LHCN-M2 (cell line): ENCODE data around the gene TMEM181. TPM values are rescaled to one million over a fixed set of nuclear protein-coding genes. Genes with fewer than 3 reads are reported as not detected.
"Not testable (repeated sequence)": the region's sequence is repeated elsewhere in the genome, so short reads cannot be mapped to it uniquely, and the experiment has no call there.

Experiments used
- DNase-seq: peaks from one replicate; pipeline ENCODE4 v3.0.0-alpha.2; 2012; ENCODE audit warnings: low read depth
- total RNA-seq: library from RNA; depleted of rRNA; stranded (reverse); fragments of >200 nt; gene quantifications from 2 replicates; pipeline ENCODE4 v1.2.3, GENCODE V29; 2014

TMEM181 gene
- total RNA-seq, 1 experiment from 2014 or later, result 43.4 TPM

DNA sequence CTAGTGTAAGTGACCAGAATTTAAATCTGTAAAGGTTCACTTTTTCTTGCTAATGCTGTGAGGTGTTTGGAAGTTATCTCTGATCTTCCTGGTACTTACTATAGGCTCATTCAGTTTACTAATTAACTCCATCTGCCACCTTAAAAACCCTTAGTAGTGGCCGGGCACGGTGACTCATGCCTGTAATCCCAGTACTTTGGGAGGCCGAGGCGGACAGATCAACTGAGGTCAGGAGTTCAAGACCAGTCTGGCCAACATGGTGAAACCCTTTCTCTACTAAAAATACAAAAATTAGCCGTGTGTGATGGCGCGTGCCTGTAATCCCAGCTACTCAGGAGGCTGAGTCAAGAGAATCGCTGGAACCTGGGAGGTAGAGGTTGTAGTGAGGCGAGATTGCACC, 97.1 kb downstream of the TMEM181 start:
- DNase-seq, result peak; percentile 70

DNA sequence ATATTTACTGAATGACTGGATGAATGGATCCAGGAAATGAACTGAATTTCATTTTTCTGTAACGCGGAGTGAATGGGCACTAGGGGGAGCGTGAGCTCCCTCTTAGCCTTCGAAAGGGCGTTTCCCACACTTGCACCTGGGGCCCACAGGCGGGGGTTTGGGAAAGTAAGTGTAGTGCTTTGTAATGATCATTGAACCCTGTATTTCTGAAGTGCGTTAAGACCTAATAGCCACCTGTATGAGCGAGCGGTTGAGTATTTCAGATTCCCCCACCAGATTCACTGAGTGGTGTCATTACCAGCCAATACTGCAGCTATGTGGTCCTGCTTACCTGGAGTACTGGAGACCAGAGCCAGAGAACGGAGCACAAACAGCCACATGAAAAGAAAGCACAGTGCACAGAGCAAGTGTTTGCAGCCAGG, 100.5 kb downstream of the TMEM181 start:
- no peak for DNase-seq

GRCh38 chr6:158661156-158661685, 101.3 kb downstream of the TMEM181 start:
- no peak for DNase-seq

- DNase-seq, result no peak
These were observed 102.7 kb downstream of the TMEM181 start for GRCh38 chr6:158662607-158662953.

DNA sequence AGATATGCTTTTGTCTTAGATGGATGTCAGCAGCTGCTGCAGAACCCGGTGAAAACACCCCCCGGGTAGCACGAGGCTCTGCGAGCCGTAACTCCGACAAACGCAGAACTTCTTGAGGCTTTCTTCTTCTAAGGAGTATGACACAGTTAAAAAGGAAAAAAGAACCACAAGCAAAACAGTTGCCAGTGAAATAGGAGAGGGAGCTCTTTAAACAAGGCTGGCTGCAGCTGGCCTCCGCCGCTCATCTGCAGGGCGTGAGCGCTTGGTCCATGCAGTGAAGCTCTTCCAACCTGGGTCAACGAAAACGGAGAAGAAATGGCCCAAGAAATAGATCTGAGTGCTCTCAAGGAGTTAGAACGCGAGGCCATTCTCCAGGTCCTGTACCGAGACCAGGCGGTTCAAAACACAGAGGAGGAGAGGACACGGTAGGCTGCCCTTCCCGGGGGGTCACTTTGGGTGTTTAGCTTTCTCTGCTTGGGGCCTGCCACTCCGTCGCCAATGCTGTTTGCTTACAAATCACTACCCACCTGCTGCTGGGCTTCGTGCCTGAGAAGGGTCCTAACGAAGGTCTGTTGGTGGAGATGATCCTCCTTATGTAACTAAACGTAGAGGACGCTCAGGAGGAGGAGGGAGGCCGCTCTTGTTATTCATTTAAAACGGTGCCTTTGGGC, 103.2 kb downstream of the TMEM181 start:
- DNase-seq, result peak; percentile 95

DNA sequence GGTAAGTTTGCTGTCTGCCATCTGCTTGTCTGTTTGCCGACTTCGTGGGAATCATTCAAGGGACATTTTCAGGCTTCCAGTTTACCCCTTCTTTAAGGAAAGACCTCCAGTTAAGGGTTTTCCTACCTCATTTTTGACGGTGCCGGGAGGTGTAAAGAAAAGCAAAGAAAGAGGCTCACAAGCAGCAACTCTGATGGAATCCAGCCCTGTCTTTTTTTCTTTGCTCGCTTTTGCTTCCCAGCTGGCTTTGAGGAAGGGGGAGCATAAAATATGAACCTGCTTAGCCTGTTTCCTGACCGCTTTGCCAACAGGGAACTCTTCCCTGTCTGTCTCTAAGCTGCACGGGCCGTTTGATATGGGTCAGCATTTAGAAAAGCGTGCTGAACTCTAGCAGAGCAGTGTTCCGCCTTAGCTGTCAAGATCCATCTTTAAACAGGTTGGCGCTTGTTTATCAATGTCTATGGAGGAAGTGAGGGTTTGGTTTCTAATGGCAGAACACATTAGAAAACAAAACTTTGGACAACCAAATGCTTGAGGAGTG, 103.8 kb downstream of the TMEM181 start:
- no peak for DNase-seq

DNA sequence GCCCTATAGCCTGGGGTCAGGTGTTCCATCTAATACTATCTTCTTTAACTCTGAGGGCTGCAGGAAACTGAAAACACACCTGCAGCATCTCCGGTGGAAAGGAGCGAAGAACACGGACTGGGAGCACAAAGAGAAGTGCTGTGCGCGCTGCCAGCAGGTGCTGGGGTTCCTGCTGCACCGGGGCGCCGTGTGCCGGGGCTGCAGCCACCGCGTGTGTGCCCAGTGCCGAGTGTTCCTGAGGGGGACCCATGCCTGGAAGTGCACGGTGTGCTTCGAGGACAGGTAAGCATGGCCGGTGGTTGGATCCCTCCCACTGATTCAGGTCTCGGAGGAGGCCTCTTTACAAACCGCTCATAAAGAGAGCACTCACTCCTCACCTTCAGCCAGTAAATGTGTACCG, 105.4 kb downstream of the TMEM181 start:
- DNase-seq, result no peak

DNA sequence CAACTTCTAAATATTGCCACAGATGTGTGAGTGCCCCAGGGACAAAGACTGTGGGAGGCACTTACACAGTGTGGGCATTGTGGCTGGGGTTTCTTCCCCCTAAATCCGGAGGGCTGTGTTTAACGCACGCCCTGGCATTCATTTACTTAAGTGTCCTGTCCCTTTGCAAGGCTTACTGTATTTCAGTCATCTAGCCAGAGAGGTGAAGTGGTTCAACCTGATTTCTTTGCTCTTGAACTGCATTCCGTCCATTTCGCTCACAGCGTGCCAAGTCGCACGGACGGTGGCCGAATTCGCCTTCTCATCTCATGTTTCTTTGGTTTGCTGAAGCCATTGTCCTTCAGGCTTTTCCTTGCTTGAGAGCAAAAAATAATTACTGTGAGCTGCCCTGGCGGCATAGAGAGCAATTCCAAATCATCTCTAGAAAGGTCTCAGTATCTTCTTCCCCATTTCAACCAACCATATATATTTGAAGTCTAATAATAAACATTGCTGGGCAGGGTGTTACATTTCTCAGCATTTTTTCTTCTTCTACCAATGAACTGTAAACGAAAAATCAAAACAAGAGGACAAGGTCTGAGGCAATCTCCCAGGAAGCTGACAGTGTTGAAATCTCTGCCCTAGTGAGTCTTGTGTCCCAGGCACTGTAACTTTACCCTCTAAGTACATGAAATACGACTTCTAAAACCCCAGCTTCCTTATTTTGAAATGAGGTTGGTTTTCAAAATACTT, 106.9 kb downstream of the TMEM181 start:
- DNase-seq, result peak; percentile 83

GRCh38 chr6:158667360-158667981, 107.6 kb downstream of the TMEM181 start:
- DNase-seq, result no peak

DNA sequence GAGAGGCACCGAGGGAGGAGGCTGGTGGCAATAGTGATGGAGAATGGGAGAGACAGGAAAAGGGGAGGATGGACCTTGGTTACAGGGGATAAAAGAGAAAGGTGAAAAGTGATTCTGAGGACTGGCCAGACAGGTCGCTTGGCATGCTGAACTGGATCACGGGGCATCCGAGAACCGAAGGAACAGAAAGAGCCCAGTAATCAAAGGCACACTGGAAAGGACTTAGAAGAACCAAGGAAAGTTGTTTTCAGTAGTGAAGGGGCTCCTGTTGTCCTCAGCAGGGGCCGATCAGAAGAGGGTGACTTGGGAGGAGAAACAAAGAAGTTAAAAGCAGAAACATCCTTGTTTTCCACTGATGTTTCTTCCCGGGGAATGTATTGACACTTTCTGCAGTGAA, 108.8 kb downstream of the TMEM181 start:
- no peak for DNase-seq

GRCh38 chr6:158669145-158670035, 109.5 kb downstream of the TMEM181 start:
- peak; percentile 52 for DNase-seq

DNA sequence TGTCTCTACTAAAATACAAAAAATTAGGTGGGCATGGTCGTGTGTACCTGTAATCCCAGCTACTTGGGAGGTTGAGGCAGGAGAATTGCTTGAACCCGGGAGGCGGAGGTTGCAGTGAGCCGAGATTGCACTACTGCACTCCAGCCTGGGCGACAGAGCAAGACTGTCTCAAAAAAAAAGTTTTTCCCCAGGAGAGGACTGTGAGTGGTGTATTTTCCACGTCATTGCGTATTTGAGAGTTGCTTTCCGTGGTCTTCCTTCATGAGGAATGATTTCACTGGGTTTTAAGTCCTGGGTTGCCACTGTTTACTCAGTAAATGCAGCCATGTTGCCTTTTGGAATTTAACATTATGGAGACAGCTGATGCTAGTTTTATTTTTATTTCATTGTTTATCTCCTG, 112.2 kb downstream of the TMEM181 start:
- DNase-seq, result not testable (repeated sequence)

GRCh38 chr6:158672726-158673125, 112.8 kb downstream of the TMEM181 start:
- DNase-seq, result no peak

DNA sequence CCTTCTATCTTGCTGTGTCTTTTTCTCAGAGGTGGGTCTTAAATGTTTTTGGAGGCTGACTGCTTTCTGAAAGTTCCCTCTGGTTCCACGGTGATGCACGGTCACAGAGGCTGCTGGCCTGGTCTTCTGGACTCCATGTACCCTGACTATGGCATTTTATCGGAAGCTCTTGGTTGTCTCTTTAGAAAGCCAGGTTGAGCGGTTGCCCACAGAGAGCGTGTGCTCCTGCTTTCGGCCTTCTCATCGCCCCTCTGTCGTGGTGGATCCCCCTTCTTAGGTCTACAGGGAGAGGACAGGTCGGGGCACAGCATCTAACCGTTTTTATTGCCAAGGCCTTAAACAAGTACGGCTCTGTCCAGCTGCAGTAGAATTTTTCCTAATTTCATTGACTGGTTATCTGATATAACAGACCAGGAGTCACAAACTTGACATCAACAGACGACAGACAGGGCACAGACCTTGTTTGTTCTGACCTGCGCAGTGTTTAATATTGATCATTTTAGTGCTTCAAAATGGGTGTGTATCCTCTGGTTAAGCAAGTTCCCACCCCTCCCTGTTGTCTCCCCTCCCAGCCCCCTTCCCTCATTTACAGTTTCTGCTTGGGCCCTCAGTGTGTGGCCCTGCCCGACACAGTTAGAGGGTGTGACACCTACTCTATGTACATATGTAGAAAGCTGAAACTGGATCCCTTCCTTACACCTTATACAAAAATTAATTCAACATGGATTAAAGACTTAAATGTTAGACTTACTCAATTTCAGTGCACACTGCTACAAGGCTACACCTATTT, 114.6 kb downstream of the TMEM181 start:
- DNase-seq, result no peak

DNA sequence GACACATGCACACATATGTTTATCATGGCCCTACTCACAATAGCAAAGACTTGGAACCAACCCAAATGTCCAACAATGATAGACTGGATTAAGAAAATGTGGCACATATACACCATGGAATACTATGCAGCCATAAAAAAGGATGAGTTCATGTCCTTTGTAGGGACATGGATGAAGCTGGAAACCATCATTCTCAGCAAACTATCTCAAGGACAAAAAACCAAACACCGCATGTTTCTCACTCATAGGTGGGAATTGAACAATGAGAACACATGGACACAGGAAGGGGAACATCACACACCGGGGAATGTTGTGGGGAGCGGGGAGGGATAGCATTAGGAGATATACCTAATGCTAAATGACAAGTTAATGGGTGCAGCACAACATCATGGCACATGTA, 117.2 kb downstream of the TMEM181 start:
- not testable (repeated sequence) for DNase-seq

DNA sequence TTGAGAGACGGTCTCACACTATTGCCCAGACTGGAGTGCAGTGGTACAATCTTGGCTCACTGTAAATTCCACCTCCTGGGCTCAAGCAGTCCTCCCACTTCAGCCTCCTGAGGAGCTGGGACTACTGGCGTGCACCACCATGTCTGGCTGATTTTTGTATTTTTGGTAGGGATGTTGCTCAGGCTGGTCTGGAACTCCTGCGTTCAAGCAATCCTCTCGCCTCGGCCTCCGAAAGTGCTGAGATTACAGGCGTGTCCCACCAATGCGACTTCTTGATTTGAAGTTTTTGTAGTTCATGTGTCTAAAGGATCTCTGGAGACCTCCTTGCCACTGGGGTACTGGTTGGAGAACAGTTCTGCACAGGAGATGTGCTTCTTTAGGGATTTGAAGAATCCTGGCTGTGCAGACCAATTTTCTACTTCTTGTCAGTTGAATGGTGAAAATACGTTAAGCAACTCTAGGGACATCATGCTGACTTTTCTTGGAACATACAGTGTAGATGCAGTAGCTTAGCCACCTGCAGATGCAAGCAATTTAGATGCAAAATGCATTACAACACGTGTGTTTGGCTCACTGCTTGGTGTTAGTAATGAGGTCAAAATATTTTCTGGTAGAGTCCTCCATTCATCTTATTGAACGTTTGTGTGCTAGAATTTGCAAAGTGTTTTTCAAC, 118.2 kb downstream of the TMEM181 start:
- no peak for DNase-seq

GRCh38 chr6:158680015-158680414, 120.1 kb downstream of the TMEM181 start:
- DNase-seq, result no peak

DNA sequence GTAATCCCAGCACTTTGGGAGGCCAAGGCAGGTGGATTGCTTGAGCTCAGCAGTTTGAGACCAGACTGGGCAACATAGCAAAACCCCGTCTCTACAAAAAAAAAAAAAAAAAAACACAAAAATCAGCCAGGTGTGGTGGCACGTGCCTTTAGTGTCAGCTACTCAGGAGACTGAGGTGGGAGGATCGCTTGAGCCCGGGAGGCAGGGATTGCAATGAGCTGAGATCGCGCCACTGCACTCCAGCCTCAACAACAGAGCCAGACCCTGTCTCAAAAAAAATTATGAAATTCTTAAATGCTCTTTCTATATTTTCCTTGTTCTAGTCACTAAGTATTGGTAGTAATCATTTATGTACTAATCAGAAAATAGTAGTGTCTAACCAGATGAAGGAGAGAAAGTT, 120.6 kb downstream of the TMEM181 start:
- no peak for DNase-seq

DNA sequence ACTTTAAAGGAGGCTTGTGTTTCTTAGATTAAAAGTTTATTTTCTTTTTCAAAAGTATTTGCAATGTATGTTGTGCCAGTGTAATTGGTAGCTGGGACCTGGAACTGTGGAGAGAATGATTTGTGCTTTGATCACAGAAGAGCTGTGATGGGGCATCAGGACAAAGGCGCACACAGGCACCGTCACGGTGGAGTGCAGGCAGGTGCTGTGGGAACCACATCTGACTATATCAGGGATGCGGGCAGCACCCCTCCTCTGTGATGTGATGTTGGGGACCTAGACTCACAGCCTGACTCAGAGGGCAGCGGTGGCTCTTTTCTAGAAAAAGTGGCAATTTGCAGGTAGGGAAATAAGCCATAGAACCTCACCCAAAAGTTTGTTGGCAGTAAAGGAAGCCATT, 124.4 kb downstream of the TMEM181 start:
- no peak for DNase-seq

DNA sequence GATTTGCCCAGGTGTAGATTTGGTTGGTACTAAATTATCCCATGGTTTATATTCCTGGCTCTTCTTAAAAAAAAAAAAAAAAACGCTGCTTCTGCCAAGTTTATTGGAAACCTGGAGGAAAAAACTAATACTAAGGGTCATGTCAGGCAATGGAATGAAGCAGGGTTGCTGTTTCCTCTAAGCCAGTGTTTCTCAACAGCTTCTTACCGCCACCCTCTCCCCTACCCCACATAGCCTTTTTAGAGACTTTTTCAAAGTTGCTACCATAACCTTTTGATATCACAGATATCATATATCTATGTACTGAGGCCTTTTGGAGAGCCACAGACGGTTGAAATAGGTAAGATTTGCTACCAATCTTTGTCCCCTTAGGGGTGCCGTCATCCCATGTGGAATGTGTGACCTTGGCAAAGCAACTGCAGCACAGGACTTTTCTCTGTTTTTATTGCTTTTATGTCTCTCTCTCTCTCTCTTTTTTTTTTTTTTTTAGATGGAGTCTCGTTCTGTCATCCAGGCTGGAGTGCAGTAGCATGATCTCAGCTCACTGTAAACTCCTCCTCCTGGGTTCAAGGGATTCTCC, 124.9 kb downstream of the TMEM181 start:
- no peak for DNase-seq
